GM18498 (cell line): Measurements from ENCODE around the gene MSL2.
"Not testable (repeated sequence)": the region's sequence is repeated elsewhere in the genome, so short reads cannot be mapped to it uniquely, and the experiment has no call there.

ENCODE experiments used
- ATAC-seq: cut with Tn5 transposase; IDR thresholded peaks from one replicate; pipeline ENCODE4 v1.9.1; 2021; ENCODE audit warnings: mild to moderate bottlenecking, moderate library complexity; ENCODE audit not compliant: unreplicated experiment

The MSL2 gene

GRCh38 chr3:136193278-136194054 is 2.7 kb downstream of the MSL2 start:
- ATAC-seq: no peak

DNA sequence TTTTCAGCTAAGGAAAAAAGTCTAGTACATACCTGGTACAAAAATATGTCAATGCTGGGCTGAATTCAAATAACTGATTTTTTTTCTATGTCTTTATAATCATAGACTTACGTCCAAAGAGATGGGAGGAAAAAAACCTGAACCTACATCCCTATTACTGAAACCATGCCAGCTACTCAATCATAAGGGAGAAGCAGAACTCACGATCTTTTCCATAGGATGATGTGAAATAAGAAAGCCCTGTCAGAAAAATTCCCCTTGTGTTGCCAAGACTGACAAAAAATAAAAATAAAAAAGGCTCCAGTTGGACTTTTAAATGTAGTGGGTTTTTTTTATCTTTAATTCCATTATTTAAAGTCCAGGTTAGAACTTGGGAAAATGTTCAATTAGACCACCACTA is 3.3 kb downstream of the MSL2 start:
- no peak for ATAC-seq

- ATAC-seq: not testable (repeated sequence)
These were observed 3.9 kb downstream of the MSL2 start for GRCh38 chr3:136192195-136192594.

GRCh38 chr3:136189859-136190617 is 6.1 kb downstream of the MSL2 start:
- no peak for ATAC-seq

GRCh38 chr3:136189043-136189442 is 7.1 kb downstream of the MSL2 start:
- no peak for ATAC-seq

DNA sequence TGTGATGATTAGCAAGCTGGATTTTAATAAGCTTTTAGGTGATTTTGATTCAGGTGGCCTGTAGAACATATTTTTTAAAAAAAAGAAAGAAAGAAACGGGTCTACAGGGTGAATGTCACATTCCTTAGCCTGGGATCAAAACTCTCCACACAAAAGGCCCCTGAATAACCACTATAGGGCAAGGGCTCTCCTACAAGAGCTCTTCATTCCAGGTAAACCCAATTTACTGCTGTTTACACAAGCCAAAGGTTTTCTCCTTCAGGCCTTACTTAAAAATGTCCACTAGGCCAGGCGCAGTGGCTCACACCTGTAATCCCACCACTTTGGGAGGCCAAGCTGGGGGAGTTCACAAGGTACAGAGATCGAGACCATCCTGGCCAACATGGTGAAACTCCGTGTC is 8.3 kb downstream of the MSL2 start:
- ATAC-seq: no peak

- no peak for ATAC-seq
These were observed 9.3 kb downstream of the MSL2 start for GRCh38 chr3:136186846-136187245.

- peak; percentile 53 for ATAC-seq
These were observed 9.8 kb downstream of the MSL2 start for GRCh38 chr3:136186344-136186743.

GRCh38 chr3:136184703-136185102 is 11.4 kb downstream of the MSL2 start:
- ATAC-seq: no peak

DNA sequence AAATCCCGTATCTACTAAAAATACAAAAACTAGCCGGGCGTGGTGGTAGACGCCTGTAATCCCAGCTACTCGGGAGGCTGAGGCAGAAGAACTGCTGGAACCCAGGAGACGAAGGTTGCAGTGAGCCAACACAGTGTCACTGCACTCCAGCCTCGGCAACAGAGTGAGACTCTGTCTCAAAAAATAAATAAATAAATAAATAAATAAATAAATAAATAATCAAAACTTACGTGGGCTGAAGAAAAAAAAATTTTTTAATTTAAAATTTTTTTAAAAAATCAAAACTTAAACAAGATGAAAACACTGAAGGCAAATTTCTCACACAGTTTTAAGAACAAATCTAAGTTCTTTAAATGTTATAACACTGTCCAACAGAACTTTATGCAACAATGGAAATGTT is 14.4 kb downstream of the MSL2 start:
- no peak for ATAC-seq

DNA sequence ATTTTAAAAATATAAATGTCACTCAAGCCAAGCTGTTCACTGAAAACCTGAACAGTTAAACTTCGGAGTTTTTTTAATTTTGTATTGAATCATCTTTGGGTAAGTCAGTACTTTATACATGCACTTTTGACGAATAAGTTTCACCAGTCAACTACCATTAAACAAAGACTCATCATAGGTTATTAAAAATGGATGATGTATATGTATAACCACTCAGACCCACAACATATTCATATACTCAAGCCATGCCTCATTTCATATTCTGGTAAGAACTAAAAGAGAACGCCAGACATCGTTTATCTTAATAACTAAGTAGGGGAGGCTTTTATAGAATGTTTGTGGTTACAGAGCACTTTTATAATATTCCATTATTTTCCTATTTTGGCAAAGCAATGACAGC is 18.3 kb downstream of the MSL2 start:
- no peak for ATAC-seq

GRCh38 chr3:136173939-136174490 is 22.1 kb downstream of the MSL2 start:
- no peak for ATAC-seq

GRCh38 chr3:136171097-136171542 is 25.0 kb downstream of the MSL2 start:
- no peak for ATAC-seq

GRCh38 chr3:136168236-136168635 is 27.9 kb downstream of the MSL2 start:
- not testable (repeated sequence) for ATAC-seq

DNA sequence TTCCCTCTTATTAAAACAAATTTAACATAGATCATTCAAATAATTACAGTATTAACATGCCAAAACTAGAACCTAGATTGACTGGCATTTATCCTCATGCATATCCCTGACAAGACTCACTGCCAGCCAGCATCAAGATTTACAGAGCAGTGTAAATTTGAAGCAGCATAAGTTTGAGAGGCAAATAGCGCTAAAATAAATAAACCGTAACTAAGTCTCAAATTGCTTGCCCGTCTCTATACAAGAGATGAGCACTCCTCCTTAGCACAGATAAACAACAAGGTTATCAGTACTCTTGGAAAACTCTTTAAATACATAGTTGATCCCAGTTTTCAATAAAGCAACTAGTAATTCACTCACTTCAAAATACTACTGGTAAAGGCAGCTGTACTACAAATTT is 29.6 kb downstream of the MSL2 start:
- ATAC-seq: no peak

GRCh38 chr3:136163607-136164006 is 32.5 kb downstream of the MSL2 start:
- ATAC-seq: not testable (repeated sequence)

DNA sequence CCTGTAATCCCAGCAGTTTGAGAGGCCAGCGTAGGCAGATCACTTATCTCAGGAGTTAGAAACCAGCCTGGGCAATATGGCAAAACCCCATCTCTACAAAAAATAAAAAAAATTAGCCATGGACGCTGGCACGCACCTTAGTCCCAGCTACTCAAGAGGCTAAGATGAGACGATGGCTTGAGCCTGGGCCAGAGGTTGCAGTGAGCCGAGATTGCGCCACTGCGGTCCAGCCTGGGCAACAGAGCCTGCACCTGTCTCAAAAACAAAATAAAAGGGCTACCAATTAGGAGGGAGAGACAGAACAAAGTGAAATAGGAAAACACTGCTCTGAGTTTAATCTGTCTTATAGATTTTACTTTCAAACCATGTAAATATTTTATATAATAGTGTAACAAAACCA is 33.8 kb downstream of the MSL2 start:
- no peak for ATAC-seq

GRCh38 chr3:136161516-136161915 is 34.6 kb downstream of the MSL2 start:
- ATAC-seq: no peak

GRCh38 chr3:136152963-136153362 is 43.2 kb downstream of the MSL2 start:
- ATAC-seq: no peak

- ATAC-seq: no peak
These were observed 43.8 kb downstream of the MSL2 start for GRCh38 chr3:136152176-136152843.

DNA sequence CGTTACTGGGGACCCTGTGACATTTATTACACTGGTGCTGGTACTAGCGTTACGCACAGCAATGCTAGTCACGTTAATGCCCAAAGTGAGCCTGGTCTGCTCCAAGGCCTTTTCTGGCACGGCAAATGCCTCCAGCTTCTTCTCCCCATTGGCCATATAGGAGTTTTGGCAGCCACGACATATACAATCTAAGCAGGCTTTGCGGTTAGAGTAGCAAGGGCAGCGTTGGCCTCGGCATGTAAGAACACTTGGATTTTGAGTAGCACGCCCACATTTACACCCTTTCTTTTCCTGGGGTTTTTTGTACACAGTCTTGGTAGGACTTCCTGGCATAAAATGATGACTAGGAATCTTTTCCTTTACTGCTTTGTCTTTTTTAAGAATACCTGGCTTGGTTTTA is 44.9 kb downstream of the MSL2 start:
- ATAC-seq: no peak
